Memory B cell (primary cell): ENCODE results near the gene RNASE7.

Experiments used
- ATAC-seq: fragments of 150-1000 bp; cut with Tn5 transposase; 2 replicates; pipeline ENCODE4 v1.10.0; 2021; ENCODE audit warnings: low read depth, mild to moderate bottlenecking, moderate library complexity
- DNase-seq, 2 donors: peaks; one replicate each; pipeline ENCODE4 v3.0.0; 2022; ENCODE audit warnings: low spot score in 2 of 2
- H3K27ac Mint-ChIP-seq: one replicate; pipeline ENCODE4 v1.8.0; 2022; ENCODE audit warnings: mild to moderate bottlenecking, moderate library complexity, mixed read lengths
- H3K27me3 Mint-ChIP-seq: one replicate; pipeline ENCODE4 v1.8.0; 2022; ENCODE audit warnings: mixed read lengths
- H3K36me3 Mint-ChIP-seq: one replicate; pipeline ENCODE4 v1.8.0; 2022; ENCODE audit warnings: mild to moderate bottlenecking, mixed read lengths
- H3K4me1 Mint-ChIP-seq: one replicate; pipeline ENCODE4 v1.8.0; 2022; ENCODE audit warnings: mixed read lengths
- H3K4me3 Mint-ChIP-seq: one replicate; pipeline ENCODE4 v1.8.0; 2022; ENCODE audit warnings: mild to moderate bottlenecking, moderate library complexity, mixed read lengths
- H3K9me3 Mint-ChIP-seq: one replicate; pipeline ENCODE4 v1.8.0; 2022; ENCODE audit warnings: mixed read lengths

The RNASE7 gene

GRCh38 chr14:21073921-21074320 is 31.8 kb downstream of the RNASE7 start:
- no peak overlapping the region for H3K4me3 Mint-ChIP-seq
- H3K9me3 Mint-ChIP-seq = no peaks in the 10 kb centered on the region
- H3K27ac Mint-ChIP-seq = no peak overlapping the region
- H3K27me3 Mint-ChIP-seq = peaks cover 19% of the 10 kb centered on the region
- peaks cover 33% of the 10 kb centered on the region for H3K4me1 Mint-ChIP-seq
- no peaks in the 10 kb centered on the region for H3K36me3 Mint-ChIP-seq
- ATAC-seq (no peak), DNase-seq (no peak)

DNA sequence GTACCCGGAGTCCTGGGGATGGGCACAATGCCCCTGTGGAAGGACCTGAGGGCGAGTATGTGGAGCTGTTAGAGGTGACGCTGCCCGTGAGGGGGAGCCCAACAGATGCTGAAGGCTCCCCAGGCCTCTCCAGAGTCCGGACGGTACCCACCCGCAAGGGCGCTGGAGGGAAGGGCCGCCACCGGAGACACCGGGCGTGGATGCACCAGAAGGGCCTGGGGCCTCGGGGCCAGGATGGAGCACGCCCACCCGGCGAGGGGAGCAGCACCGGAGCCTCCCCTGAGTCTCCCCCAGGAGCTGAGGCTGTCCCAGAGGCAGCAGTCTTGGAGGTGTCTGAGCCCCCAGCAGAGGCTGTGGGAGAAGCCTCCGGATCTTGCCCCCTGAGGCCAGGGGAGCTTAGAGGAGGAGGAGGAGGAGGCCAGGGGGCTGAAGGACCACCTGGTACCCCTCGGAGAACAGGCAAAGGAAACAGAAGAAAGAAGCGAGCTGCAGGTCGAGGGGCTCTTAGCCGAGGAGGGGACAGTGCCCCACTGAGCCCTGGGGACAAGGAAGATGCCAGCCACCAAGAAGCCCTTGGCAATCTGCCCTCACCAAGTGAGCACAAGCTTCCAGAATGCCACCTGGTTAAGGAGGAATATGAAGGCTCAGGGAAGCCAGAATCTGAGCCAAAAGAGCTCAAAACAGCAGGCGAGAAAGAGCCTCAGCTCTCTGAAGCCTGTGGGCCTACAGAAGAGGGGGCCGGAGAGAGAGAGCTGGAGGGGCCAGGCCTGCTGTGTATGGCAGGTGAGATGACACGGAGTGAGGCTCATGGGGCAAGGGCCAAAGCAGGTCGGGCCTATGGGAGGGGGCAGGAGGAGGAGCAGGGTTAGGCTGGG is 32.5 kb downstream of the RNASE7 start:
- Mint-ChIP-seq H3K4me3 (no peak overlapping the region), H3K27ac (no peak overlapping the region), H3K9me3 (no peaks in the 10 kb centered on the region), H3K4me1 (peaks cover 26% of the 10 kb centered on the region), H3K36me3 (no peaks in the 10 kb centered on the region), H3K27me3 (peaks cover 14% of the 10 kb centered on the region)
- ATAC-seq = no peak
- DNase-seq = no peak

DNA sequence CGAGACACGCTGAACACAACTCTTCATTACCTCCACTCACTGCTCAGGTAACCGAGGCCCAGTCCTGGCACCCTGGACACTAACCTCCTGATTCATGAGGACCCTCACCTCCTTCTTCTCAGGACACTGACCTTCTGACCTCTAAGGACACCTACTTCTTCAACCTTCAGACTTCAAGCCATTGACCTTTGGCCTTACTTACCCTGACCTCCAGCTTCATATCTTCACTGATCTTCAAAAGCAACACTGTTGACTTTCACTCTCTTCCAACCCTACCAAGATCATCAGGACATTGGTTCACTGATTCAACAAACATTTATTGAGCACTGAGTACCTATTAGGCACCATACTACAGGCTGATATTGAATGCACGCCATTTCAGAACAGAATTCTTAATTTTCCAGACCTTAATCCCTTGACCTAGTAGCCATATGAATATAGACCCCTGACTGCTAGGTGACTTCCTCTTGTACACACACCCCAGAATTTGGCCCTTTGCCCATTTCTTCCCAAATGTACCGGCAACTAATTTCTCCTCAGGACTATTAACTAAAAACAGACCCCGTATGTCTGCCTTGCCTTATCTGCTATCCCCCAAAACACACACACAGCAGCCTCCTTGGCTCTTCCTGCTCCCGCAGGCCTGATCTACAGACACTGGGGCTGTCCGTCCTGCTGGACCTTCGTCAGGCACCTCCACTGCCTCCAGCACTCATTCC is 33.7 kb downstream of the RNASE7 start:
- ATAC-seq = no peak

GRCh38 chr14:21077672-21078071 is 35.5 kb downstream of the RNASE7 start:
- DNase-seq (no peak), ATAC-seq (no peak)
- no peak overlapping the region for H3K27ac Mint-ChIP-seq
- no peak overlapping the region for H3K4me3 Mint-ChIP-seq
- peaks cover 4% of the 10 kb centered on the region for H3K4me1 Mint-ChIP-seq
- H3K27me3 Mint-ChIP-seq = peaks cover 21% of the 10 kb centered on the region
- H3K36me3 Mint-ChIP-seq = no peaks in the 10 kb centered on the region
- H3K9me3 Mint-ChIP-seq = no peaks in the 10 kb centered on the region

More for the DNA sequence above, 33.7 kb downstream of the RNASE7 start:
- DNase-seq = no peak
- H3K27me3 Mint-ChIP-seq = peaks cover 15% of the 10 kb centered on the region
- no peaks in the 10 kb centered on the region for H3K36me3 Mint-ChIP-seq
- H3K27ac Mint-ChIP-seq = no peak overlapping the region
- no peaks in the 10 kb centered on the region for H3K9me3 Mint-ChIP-seq
- peaks cover 17% of the 10 kb centered on the region for H3K4me1 Mint-ChIP-seq
- H3K4me3 Mint-ChIP-seq = no peak overlapping the region

GRCh38 chr14:21078287-21078686 is 36.1 kb downstream of the RNASE7 start:
- ATAC-seq (no peak), DNase-seq (no peak)
- Mint-ChIP-seq H3K4me1 (peaks cover 2% of the 10 kb centered on the region), H3K9me3 (no peaks in the 10 kb centered on the region), H3K27me3 (peaks cover 19% of the 10 kb centered on the region), H3K36me3 (no peaks in the 10 kb centered on the region), H3K27ac (no peak overlapping the region), H3K4me3 (no peak overlapping the region)

GRCh38 chr14:21078726-21079125 is 36.6 kb downstream of the RNASE7 start:
- Mint-ChIP-seq H3K9me3 (no peaks in the 10 kb centered on the region), H3K4me3 (no peak overlapping the region), H3K36me3 (no peaks in the 10 kb centered on the region), H3K27me3 (peaks cover 14% of the 10 kb centered on the region), H3K4me1 (no peaks in the 10 kb centered on the region), H3K27ac (no peak overlapping the region)
- DNase-seq (no peak), ATAC-seq (no peak)

DNA sequence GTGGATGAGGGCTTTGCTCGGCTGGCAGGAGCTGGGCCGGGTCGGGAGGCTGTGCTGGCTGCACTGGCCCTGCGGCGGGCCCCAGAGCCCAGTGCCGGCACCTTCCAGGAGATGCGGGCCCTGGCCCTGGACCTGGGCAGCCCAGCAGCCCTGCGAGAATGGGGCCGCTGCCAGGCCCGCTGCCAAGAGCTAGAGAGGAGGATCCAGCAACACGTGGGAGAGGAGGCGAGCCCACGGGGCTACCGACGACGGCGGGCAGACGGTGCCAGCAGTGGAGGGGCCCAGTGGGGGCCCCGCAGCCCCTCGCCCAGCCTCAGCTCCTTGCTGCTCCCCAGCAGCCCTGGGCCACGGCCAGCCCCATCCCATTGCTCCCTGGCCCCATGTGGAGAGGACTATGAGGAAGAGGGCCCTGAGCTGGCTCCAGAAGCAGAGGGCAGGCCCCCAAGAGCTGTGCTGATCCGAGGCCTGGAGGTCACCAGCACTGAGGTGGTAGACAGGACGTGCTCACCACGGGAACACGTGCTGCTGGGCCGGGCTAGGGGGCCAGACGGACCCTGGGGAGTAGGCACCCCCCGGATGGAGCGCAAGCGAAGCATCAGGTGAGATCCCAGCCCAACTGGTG is 39.5 kb downstream of the RNASE7 start:
- H3K4me1 Mint-ChIP-seq = peaks cover 4% of the 10 kb centered on the region
- DNase-seq (no peak), ATAC-seq (no peak)
- H3K27me3 Mint-ChIP-seq = peaks cover 14% of the 10 kb centered on the region
- H3K4me3 Mint-ChIP-seq = no peak overlapping the region
- H3K9me3 Mint-ChIP-seq = no peaks in the 10 kb centered on the region
- no peak overlapping the region for H3K27ac Mint-ChIP-seq
- H3K36me3 Mint-ChIP-seq = no peaks in the 10 kb centered on the region

- H3K27ac Mint-ChIP-seq = peak overlapping the region; percentile 3
- peaks cover 14% of the 10 kb centered on the region for H3K27me3 Mint-ChIP-seq
- no peaks in the 10 kb centered on the region for H3K9me3 Mint-ChIP-seq
- DNase-seq (no peak), ATAC-seq (no peak)
- H3K4me1 Mint-ChIP-seq = peaks cover 8% of the 10 kb centered on the region
- H3K36me3 Mint-ChIP-seq = no peaks in the 10 kb centered on the region
- H3K4me3 Mint-ChIP-seq = no peak overlapping the region
These were observed 41.6 kb downstream of the RNASE7 start for GRCh38 chr14:21083565-21084325.

DNA sequence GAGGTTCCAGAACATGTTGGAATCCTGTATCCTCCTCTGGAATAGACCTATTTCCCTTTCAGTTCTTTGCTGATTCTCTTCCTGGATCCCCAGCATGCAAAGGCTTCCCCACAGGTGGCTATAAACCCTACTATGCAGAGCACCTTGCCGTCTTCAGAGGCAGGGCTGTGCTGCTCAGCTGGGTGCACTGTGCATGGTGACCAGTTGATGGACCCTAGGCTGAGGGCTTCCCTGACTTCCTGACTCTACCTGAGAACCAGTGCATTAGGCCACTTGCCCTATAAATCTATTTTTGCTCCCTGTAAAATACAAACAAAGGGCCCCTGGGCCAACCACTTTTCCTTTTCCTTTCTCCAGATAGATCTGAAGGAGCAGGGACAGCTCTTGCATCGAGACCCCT is 42.2 kb downstream of the RNASE7 start:
- peak overlapping the region; percentile 3 for H3K27ac Mint-ChIP-seq

GRCh38 chr14:21084998-21085853 is 43.1 kb downstream of the RNASE7 start:
- no peak overlapping the region for H3K4me3 Mint-ChIP-seq
- no peaks in the 10 kb centered on the region for H3K36me3 Mint-ChIP-seq
- no peak for DNase-seq
- peaks cover 8% of the 10 kb centered on the region for H3K4me1 Mint-ChIP-seq
- H3K27ac Mint-ChIP-seq = peak overlapping the region; percentile 90
- no peaks in the 10 kb centered on the region for H3K9me3 Mint-ChIP-seq
- no peak for ATAC-seq
- peaks cover 11% of the 10 kb centered on the region for H3K27me3 Mint-ChIP-seq

More for the DNA sequence above, 42.2 kb downstream of the RNASE7 start:
- DNase-seq (no peak), ATAC-seq (no peak)
- Mint-ChIP-seq H3K36me3 (no peaks in the 10 kb centered on the region), H3K4me1 (peaks cover 8% of the 10 kb centered on the region), H3K9me3 (no peaks in the 10 kb centered on the region), H3K27me3 (peaks cover 14% of the 10 kb centered on the region), H3K4me3 (no peak overlapping the region)

DNA sequence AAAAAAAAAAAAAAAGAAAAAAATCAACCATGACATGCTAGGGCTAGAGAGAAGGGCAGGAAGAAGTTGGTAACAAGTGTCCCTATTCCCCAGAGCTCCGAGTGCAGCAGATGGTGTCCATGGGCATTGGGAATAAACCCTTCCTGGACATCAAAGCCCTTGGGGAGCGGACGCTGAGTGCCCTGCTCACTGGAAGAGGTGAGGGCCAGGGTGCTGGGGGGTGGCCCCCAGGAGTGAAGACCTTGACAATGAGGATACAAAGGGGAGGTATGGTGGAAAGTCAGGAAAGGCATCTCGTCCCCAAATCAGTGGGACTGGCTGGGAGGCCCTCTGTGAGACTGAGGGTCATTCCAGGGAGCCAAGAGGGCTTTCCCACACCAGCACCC is 44.7 kb downstream of the RNASE7 start:
- ATAC-seq (no peak), DNase-seq (no peak)
- H3K4me1 Mint-ChIP-seq = peaks cover 11% of the 10 kb centered on the region
- no peaks in the 10 kb centered on the region for H3K9me3 Mint-ChIP-seq
- H3K27me3 Mint-ChIP-seq = peaks cover 8% of the 10 kb centered on the region
- H3K36me3 Mint-ChIP-seq = no peaks in the 10 kb centered on the region
- no peak overlapping the region for H3K4me3 Mint-ChIP-seq
- peak overlapping the region; percentile 86 for H3K27ac Mint-ChIP-seq

GRCh38 chr14:21087294-21088091 is 45.3 kb downstream of the RNASE7 start:
- ATAC-seq = peak; percentile 88
- peak; percentile 38 to 69 for DNase-seq
- Mint-ChIP-seq H3K4me1 (peaks cover 13% of the 10 kb centered on the region), H3K27ac (peak overlapping the region; percentile 86), H3K36me3 (no peaks in the 10 kb centered on the region), H3K27me3 (peaks cover 6% of the 10 kb centered on the region), H3K4me3 (no peak overlapping the region), H3K9me3 (no peaks in the 10 kb centered on the region)
